ENCODE data around the gene PSMA3.

GRCh38 chr14:58198086-58198485, 46.6 kb upstream of the PSMA3 start:
- TF ChIP-seq, protein P1, sequence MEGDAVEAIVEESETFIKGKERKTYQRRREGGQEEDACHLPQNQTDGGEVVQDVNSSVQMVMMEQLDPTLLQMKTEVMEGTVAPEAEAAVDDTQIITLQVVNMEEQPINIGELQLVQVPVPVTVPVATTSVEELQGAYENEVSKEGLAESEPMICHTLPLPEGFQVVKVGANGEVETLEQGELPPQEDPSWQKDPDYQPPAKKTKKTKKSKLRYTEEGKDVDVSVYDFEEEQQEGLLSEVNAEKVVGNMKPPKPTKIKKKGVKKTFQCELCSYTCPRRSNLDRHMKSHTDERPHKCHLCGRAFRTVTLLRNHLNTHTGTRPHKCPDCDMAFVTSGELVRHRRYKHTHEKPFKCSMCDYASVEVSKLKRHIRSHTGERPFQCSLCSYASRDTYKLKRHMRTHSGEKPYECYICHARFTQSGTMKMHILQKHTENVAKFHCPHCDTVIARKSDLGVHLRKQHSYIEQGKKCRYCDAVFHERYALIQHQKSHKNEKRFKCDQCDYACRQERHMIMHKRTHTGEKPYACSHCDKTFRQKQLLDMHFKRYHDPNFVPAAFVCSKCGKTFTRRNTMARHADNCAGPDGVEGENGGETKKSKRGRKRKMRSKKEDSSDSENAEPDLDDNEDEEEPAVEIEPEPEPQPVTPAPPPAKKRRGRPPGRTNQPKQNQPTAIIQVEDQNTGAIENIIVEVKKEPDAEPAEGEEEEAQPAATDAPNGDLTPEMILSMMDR (IDR thresholded peaks at IDR 0.05), result no peak
- no peak for TF ChIP-seq POLR2A (IDR thresholded peaks at IDR 0.05)
